HCT116 (cell line): ENCODE data around the gene ARRB2. TPM values are rescaled to one million over a fixed set of nuclear protein-coding genes. Genes with fewer than 3 reads are reported as not detected.

Experiments
- ATAC-seq: fragments of 200-7000 bp; cut with Tn5 transposase; 2 replicates; pipeline ENCODE4 v1.9.1; 2020; ENCODE audit warnings: mild to moderate bottlenecking, moderate library complexity
- BruUV-seq: library from RNA; stranded (reverse); fragments of 400-500 nt; replicated peaks from 2 replicates; lab custom pipeline; 2021; lab: Mats Ljungman, UMichigan
- CTCF ChIA-PET: fragments of 300-600 bp; sonication (Branson Sonifier 250); formaldehyde crosslinking; loops from one replicate; lab custom pipeline; 2021; ENCODE audit warnings: antibody characterized with exemption; lab: Charles Lee
- POLR2A ChIA-PET: fragments of 300-600, 350-600 bp; sonication (Branson Sonifier 250); formaldehyde crosslinking; loops from one replicate; lab custom pipeline; 2021; ENCODE audit warnings: antibody characterized with exemption; lab: Charles Lee
- RAD21 ChIA-PET, 2 experiments: fragments of 300-600 bp; sonication (Branson Sonifier 250); formaldehyde crosslinking; loops; one replicate each; lab custom pipeline; 2023; ENCODE audit warnings: low total read pairs in 2 of 2; ENCODE audit not compliant: uncharacterized antibody in 2 of 2, unreplicated experiment in 2 of 2, low non-redundant PET in 1 of 2; lab: Charles Lee
- DNase-seq: peaks from one replicate; pipeline ENCODE4 v3.0.0-alpha.2; 2010; ENCODE audit warnings: low read depth, low spot score
- H2AFZ ChIP-seq: fragments of 200-600 bp; shearing (Covaris generic), sonication (generic); 2 replicates; pipeline ENCODE4 v1.6.1; 2017; ENCODE audit warnings: low read depth, mixed run types, mixed read lengths, antibody characterized with exemption, low read length; ENCODE audit not compliant: poor library complexity, severe bottlenecking
- H3K27ac ChIP-seq: 2 replicates; pipeline ENCODE4 v1.5.1; 2012; ENCODE audit warnings: low read depth, low read length
- H3K27me3 ChIP-seq: fragments of 200-600 bp; sonication (generic); 2 replicates; pipeline ENCODE4 v1.6.1; 2016; ENCODE audit warnings: mixed run types, low read length, mixed read lengths; ENCODE audit not compliant: insufficient read depth
- H3K36me3 ChIP-seq, 2 experiments: fragments of 200-500 bp in 1 of 2; fragments of 200-600 bp in 1 of 2; sonication (Bioruptor generic) in 1 of 2; sonication (generic) in 1 of 2; 2 replicates each; pipeline versions ENCODE4 v1.5.1 to v1.6.1; 2014 to 2016; ENCODE audit warnings: low read length in 2 of 2, inconsistent platforms in 1 of 2, mixed read lengths in 1 of 2, mixed run types in 1 of 2; ENCODE audit not compliant: insufficient read depth in 2 of 2, control insufficient read depth in 1 of 2
- H3K4me1 ChIP-seq, 2 experiments: fragments of 200-600 bp in 1 of 2; sonication (generic) in 1 of 2; 2 replicates each; pipeline versions ENCODE4 v1.5.1 to v1.6.1; 2012 to 2017; ENCODE audit warnings: low read length in 2 of 2, inconsistent platforms in 1 of 2, mild to moderate bottlenecking in 1 of 2, mixed read lengths in 1 of 2, mixed run types in 1 of 2, moderate library complexity in 1 of 2; ENCODE audit not compliant: insufficient read depth in 2 of 2, control insufficient read depth in 1 of 2
- H3K4me2 ChIP-seq: fragments of 200-600 bp; sonication (generic); 2 replicates; pipeline ENCODE4 v1.6.1; 2017; ENCODE audit warnings: mixed run types, low read length, mixed read lengths
- H3K4me3 ChIP-seq, 2 experiments: fragments of 200-600 bp in 1 of 2; sonication (generic) in 1 of 2; replicated peaks in 1 of 2; 2 replicates each; pipeline ENCODE4 v1.5.1; 2011 to 2016; ENCODE audit warnings: low read length in 2 of 2, control low read depth in 1 of 2, low read depth in 1 of 2, mild to moderate bottlenecking in 1 of 2, mixed read lengths in 1 of 2, mixed run types in 1 of 2
- H3K79me2 ChIP-seq: fragments of 200-600 bp; sonication (generic); 2 replicates; pipeline ENCODE4 v1.6.1; 2017; ENCODE audit warnings: mild to moderate bottlenecking, mixed run types, low read length, moderate library complexity, mixed read lengths; ENCODE audit not compliant: insufficient read depth
- H3K9ac ChIP-seq: fragments of 200-600 bp; sonication (generic); 2 replicates; pipeline ENCODE4 v1.6.1; 2016; ENCODE audit warnings: low read length, mixed read lengths
- H3K9me2 ChIP-seq: fragments of 200-600 bp; sonication (generic), shearing (Covaris generic); 2 replicates; pipeline ENCODE4 v1.6.1; 2017; ENCODE audit warnings: mixed run types, mild to moderate bottlenecking, moderate library complexity; ENCODE audit not compliant: insufficient read depth
- H3K9me3 ChIP-seq, 2 experiments: fragments of 200-500 bp in 1 of 2; fragments of 200-600 bp in 1 of 2; sonication (Bioruptor generic) in 1 of 2; sonication (generic) in 1 of 2; 2 replicates each; pipeline ENCODE4 v1.6.1; 2014 to 2017; ENCODE audit warnings: low read length in 2 of 2, mixed read lengths in 2 of 2, inconsistent platforms in 1 of 2, low read depth in 1 of 2, mild to moderate bottlenecking in 1 of 2, mixed run types in 1 of 2, moderate library complexity in 1 of 2; ENCODE audit not compliant: control insufficient read depth in 1 of 2, insufficient read depth in 1 of 2
- H4K20me1 ChIP-seq: fragments of 200-600 bp; sonication (generic), shearing (Covaris generic); 2 replicates; pipeline ENCODE4 v1.6.1; 2017; ENCODE audit warnings: mixed run types, mild to moderate bottlenecking, moderate library complexity; ENCODE audit not compliant: insufficient read depth
- CBX3 ChIP-seq: IDR thresholded peaks from 2 replicates; pipeline ENCODE4 v1.6.1; 2012; ENCODE audit warnings: low read depth
- CEBPB ChIP-seq: IDR thresholded peaks from 2 replicates; pipeline ENCODE4 v1.6.1; 2012; ENCODE audit warnings: low read depth
- CTCF ChIP-seq, 3 experiments: fragments of 200-600 bp in 1 of 3; sonication (generic) in 1 of 3; IDR thresholded peaks in 2 of 3; conservative IDR thresholded peaks in 1 of 3; 2 replicates each; pipeline ENCODE4 v1.5.1; 2012 to 2017; ENCODE audit warnings: low read depth in 2 of 3, low read length in 2 of 3, antibody characterized with exemption in 1 of 3, borderline replicate concordance in 1 of 3, control low read depth in 1 of 3, mild to moderate bottlenecking in 1 of 3, mixed read lengths in 1 of 3, mixed run types in 1 of 3, moderate library complexity in 1 of 3; ENCODE audit not compliant: insufficient read depth in 1 of 3
- EGR1 ChIP-seq: IDR thresholded peaks from 2 replicates; pipeline ENCODE4 v1.6.1; 2012; ENCODE audit warnings: low read depth
- ELF1 ChIP-seq: IDR thresholded peaks from 2 replicates; pipeline ENCODE4 v1.6.1; 2012; ENCODE audit warnings: low read depth, borderline replicate concordance
- EZH2 ChIP-seq: fragments of 200-600 bp; sonication (generic); IDR thresholded peaks from 2 replicates; pipeline ENCODE4 v1.6.1; 2017; ENCODE audit warnings: antibody characterized with exemption, mixed run types
- EZH2phosphoT487 ChIP-seq: fragments of 200-600 bp; IDR thresholded peaks from 2 replicates; pipeline ENCODE4 v1.6.1; 2018; ENCODE audit warnings: antibody characterized with exemption, borderline replicate concordance
- FOSL1 ChIP-seq: IDR thresholded peaks from 2 replicates; pipeline ENCODE4 v1.6.1; 2012; ENCODE audit warnings: low read depth
- MAX ChIP-seq: IDR thresholded peaks from 2 replicates; pipeline ENCODE4 v1.6.1; 2012
- POLR2A ChIP-seq: IDR thresholded peaks from 2 replicates; pipeline ENCODE4 v1.7.0; 2011; ENCODE audit warnings: borderline replicate concordance; ENCODE audit not compliant: insufficient read depth, insufficient read length; ENCODE audit errors: extremely low read depth
- RAD21 ChIP-seq: IDR thresholded peaks from 2 replicates; pipeline ENCODE4 v1.6.1; 2012; ENCODE audit warnings: low read depth, mild to moderate bottlenecking
- REST ChIP-seq: IDR thresholded peaks from 2 replicates; pipeline ENCODE4 v1.6.1; 2012; ENCODE audit warnings: low read depth
- SIN3A ChIP-seq: IDR thresholded peaks from 2 replicates; pipeline ENCODE4 v1.6.1; 2012; ENCODE audit warnings: low read depth
- SP1 ChIP-seq: IDR thresholded peaks from 2 replicates; pipeline ENCODE4 v1.6.1; 2012; ENCODE audit warnings: low read depth
- SRF ChIP-seq: IDR thresholded peaks from 2 replicates; pipeline ENCODE4 v1.6.1; 2012; ENCODE audit warnings: low read depth
- YY1 ChIP-seq: IDR thresholded peaks from 2 replicates; pipeline ENCODE4 v1.6.1; 2011; ENCODE audit warnings: low read length, low read depth, moderate library complexity, mild to moderate bottlenecking; ENCODE audit not compliant: insufficient replicate concordance; ENCODE audit errors: extremely low read depth
- ZFX ChIP-seq: fragments of 450-650 bp; IDR thresholded peaks from 2 replicates; pipeline ENCODE4 v1.6.1; 2017
- ZNF274 ChIP-seq: fragments of 200-500 bp; sonication (Bioruptor generic); IDR thresholded peaks from 2 replicates; pipeline ENCODE4 v1.6.1; 2014; ENCODE audit warnings: mild to moderate bottlenecking, low read depth, low read length, inconsistent platforms
- intact Hi-C: fragments of 100-400 bp; cut with micrococcal nuclease; formaldehyde crosslinking; loops from 2 replicates; pipeline ENCODE4 v1.10.0; 2022
- total RNA-seq: library from RNA; stranded (reverse); gene quantifications from one replicate; pipeline ENCODE4 v1.2.1, GENCODE V29; 2021; ENCODE audit not compliant: unreplicated experiment

Gene ARRB2
- total RNA-seq, 1 experiment from 2014 or later: 70.8 TPM

GRCh38 chr17:4734857-4735475 lies 24.5 kb downstream of the ARRB2 start:
- BruUV-seq: no TSS peak
- Histone ChIP-seq H3K79me2 (no peaks in the 10 kb centered on the region; the same call in 1 of the 2 replicates), H4K20me1 (no peaks in the 10 kb centered on the region), H3K9me3 (no peaks in the 10 kb centered on the region), H3K4me2 (no peak overlapping the region), H2AFZ (no peak overlapping the region), H3K4me1 (peaks cover 12 to 36% of the 10 kb centered on the region in 2 experiments), H3K9ac (no peak overlapping the region), H3K9me2 (no peaks in the 10 kb centered on the region), H3K27ac (no peak overlapping the region), H3K36me3 (0 out of 4 replicates have a peak, but pooled peaks cover 0 to 2% of the 10 kb centered on the region in 2 experiments), H3K27me3 (no peaks in the 10 kb centered on the region), H3K4me3 (no peak overlapping the region)
- ATAC-seq (no peak), DNase-seq (no peak)
- ChIA-PET RAD21 (no interaction called here), CTCF (interaction anchor here (2.3 kb wide), 1 partner anchor 55 kb away, joined by 6 read pairs; the partner anchor contains the start of gene GLTPD2), POLR2A (no interaction called here)
- TF ChIP-seq SIN3A (no peak), POLR2A (no peak), CTCF (IDR thresholded peaks at IDR 0.05 in 2 of 3, conservative IDR thresholded peaks at IDR 0.05 in 1 of 3; ENCODE audit: borderline replicate concordance in 1 of 3, insufficient read depth in 1 of 3, low read depth in 2 of 3, low read length in 2 of 3) (no peak), EZH2 (no peak), ZNF274 (no peak), REST (no peak), FOSL1 (no peak), EGR1 (no peak), RAD21 (no peak), EZH2phosphoT487 (no peak), SP1 (no peak), CBX3 (no peak), CEBPB (no peak), ELF1 (no peak), ZFX (no peak), SRF (no peak), MAX (no peak), YY1 (no peak)
- intact Hi-C loops: no loop called here
